Fibroblast of skin of left quadriceps (primary cell): ENCODE results near the gene RSPH10B2.
"Not testable (repeated sequence)": the region's sequence is repeated elsewhere in the genome, so short reads cannot be mapped to it uniquely, and the experiment has no call there.

Experiments
- DNase-seq, 2 experiments: peaks; one replicate each; pipeline ENCODE4 v3.0.0-alpha.2; 2013; ENCODE audit warnings: low read depth in 2 of 2

Gene RSPH10B2

DNA sequence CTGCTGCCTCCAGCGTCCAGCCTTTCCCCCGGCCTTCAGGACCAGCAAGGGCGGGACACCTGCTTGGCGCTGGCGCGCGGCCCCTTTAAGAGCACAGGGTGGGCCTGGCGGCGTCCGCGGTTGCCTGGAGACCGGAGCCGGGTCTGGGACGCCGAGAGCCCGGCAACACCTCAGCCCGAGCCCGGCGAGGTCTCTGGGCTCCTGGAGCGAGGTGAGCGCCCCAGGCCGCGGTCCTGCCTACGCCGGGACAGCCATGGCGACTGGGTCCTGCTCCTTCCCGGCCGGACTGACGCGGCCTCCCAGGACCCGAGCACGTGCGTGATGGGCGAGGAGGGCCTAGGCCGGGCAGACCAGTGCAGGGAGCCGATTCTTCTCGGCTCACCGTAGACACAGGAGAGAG, at the start of gene RSPH10B2:
RSPH10B2 (plus strand) TSS at position 140 of the 400 bp plus-strand sequence. CDS start 3,575 bp downstream, outside the sequence.
- not testable (repeated sequence) for DNase-seq

DNA sequence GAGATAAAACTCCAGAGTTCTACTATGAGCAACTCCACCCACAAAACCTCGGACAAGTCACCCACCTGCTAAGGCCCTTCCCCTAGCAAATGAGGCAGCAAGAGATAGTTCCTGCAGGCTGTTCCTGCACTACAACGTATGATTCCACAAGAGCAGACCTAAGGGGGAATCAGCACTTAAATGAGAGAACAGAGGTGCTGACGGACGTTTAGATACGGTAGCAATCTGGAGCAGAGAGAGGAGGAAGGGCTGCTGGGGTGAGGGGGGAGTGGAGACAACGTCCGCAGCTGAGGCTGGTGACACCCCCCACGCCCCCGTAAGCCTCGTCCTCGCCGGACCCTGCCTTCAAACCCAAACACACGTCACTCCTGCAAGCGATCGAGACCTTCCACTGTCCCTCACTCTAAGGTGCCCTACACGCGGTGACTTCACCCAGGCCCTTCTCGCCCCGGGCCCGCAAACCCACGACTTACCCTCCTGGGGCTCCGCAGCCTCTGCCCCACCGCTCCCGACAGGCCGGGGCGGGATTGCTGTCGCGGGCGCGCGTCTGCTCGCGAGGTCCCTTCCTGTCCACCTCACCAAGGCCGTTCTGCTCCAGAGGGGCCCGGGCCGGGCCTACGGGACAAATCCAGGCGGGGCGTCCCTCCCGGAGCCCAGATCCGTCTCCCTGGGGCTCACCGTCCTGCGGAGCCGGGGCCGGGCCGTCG, 47.8 kb upstream of the RSPH10B2 start:
- no peak for DNase-seq

DNA sequence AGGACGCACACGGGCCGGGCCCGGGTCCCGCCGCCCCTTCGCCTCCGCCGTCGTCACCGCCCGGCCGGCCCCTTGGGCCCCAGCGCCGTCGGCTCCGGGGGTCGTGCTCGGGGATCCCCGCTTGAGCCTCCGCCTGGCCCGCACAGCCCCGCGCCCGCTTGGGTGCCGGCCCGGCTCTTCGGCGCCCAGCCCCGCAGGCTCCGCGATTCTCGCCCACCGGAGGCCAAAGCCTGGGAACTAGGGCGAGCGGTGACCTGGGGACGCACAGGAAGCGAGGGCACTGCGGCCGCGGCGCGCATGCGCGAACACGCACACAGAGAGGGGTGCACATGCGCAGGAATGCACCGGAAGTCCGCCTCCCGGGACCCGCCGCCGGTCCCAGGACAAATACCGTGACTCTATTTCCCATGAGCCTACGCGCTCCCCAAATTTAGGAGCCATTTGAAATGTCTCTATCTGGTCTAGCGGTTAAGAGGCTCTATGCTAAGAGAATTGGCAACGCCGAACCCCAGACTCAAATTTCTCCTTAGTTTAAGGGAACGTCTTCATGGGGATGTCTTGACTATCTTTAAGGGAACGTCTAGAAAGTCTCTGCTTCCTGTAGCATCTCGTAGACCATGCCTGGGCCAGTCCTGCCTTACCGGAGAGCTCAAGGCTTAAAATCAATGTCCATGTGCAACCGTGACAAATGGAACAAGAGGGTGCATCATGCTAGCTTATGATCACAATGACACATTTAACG, 47.1 kb upstream of the RSPH10B2 start, which contains the start of gene ZNF12:
ZNF12 (minus strand) TSS at position 282 of the 742 bp plus-strand sequence. CDS start 1,774 bp downstream, outside the sequence.
- peak; percentile 81 to 83 for DNase-seq

DNA sequence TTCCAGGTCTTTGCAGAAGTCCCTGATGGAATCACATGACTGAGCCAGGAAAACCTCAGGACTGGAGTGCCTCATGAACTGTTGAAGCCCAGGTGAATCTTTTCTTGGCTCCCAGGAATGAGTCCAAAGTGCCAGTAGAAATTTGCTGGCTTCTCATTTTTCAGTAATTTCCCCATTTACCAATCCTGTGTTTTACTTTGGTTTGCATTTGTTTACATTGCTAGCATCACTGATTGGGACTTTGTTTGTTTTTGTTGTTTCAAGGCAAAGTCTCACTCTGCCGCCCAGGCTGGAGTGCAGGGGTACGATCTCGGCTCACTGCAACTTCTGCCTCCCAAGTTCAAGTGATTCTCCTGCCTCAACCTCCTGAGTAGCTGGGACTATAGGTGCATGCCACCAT, 45.6 kb upstream of the RSPH10B2 start:
- no peak for DNase-seq

DNA sequence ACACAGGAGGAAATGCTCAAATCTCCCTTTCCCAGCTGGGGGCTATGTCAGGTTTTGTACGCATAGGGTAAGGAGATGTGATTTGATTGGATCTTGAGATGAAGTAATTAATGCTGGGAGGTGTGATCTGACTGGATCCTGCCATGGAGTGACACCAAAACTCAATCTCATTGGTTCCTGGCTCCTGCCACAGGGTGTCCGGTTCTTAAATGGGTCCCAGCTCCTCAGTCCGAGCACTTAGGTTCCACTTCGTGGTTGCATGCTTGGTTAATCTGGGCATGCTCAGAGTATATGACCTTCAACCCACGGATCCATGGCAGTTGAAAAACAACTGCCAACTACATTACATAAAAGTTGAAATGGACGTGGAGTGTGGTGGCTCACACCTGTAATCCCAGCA, 44.1 kb upstream of the RSPH10B2 start:
- no peak for DNase-seq

DNA sequence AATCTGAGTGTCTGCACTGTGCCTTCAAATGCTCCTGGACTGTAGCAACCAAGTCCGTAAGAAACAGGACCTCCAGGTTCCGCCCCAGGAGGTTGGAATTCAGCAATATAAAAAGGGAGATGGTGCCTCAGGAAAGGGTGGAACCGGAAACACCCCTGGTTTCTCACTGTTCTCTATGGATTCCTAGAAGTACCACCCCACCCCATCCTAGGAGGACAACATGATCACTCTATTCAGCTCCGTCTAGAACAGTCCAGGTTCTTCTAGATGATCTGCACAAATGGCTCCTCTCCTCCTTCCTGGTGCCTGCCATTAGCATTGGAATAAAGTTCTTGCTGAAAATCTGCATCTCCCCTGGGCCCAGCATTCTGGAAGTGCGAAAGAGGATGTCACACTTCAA, 39.5 kb upstream of the RSPH10B2 start:
- DNase-seq, result no peak

DNA sequence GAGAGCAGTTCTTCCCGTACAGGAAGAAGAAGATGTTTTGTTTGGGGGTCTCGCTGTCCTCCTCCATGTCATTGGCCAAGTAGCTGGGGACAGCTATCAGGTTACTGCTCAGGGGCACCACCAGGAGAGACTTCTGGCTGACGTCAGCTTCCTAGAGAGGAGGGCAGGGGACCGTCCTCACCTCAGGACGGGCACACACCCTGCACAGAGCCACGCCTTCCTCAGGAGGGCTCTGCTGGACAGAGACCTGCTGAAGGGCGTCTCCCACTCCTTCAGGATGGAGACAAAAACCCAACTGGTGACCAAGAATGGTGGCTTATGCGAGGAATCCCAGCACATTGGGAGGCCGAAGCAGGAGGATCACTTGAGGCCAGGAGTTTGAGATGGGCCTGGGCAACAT, 38.0 kb upstream of the RSPH10B2 start:
- DNase-seq, result not testable (repeated sequence)

DNA sequence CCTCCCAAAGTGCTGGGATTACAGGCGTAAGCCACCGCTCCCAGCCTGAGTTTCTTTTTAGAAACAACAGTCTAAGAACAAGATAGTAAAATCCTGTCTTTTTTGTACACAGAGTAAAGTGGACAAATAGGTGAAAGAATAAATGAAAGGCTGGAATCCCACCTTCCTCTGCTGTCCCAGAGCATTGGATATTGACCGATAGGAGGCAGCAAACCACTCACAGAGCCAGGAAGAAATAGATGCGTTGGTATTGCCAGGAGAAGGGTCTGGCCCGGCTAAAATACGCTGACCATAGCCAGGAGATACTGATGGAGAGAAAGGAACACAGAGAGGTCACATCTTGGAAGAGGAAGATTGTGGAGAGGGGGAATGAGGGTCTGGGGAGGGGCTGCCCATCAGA, 35.8 kb upstream of the RSPH10B2 start:
- no peak for DNase-seq

DNA sequence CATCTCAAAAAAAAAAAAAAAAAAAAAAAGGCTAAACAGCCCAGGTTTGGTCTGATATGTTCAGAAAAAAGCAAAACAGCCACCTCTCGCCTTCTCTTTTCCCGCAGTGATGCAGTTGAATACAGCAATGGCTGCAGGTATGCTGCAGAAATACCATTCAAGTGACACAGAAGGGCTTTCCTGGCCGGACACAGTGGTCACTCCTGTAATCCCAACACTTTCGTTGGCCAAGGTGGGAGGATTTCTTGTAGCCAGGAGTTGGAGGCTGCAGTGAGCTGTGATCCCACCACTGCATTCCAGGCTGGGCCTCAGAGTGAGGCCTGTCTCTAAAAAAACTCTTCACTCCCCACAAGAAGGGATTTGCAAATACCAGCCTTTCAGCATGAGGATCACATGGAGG, 29.6 kb upstream of the RSPH10B2 start:
- not testable (repeated sequence) for DNase-seq

DNA sequence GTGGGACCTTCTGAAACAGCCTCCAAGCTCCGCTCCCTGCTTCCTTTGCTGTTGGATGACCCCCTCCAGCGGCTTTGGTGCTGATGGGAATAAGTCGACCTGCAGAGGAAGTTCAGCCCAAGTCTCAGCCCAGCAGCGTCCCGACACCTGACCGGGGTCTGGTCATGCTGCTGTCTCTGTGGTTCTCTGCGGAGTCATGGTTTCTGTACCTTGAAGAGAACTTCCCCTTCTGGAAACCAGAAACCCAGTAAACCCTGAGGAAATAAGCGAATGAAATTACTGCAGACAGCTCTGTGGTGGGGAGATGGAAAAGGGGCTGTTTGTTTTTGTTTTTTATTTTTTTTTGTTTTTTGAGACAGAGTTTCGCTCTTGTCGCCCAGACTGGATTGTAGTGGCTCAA, 28.9 kb upstream of the RSPH10B2 start:
- DNase-seq, result no peak

DNA sequence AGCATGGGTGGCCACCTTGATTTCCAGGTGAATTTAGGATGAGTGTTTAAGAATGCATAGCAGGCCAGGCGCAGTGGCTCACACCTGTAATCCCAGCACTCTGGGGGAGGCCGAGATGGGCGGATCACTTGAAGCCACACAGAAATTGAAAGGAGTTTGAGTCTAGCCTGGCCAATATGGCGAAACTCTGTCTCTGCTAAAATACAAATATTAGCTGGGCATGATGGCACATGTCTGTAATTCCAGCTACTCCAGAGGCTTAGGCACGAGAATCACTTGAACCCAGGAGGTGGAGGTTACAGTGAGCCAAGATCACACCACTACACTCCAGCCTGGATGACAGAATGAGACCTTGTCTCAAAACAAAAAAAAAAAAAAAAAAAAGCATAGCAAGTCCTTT, 27.6 kb upstream of the RSPH10B2 start:
- DNase-seq, result not testable (repeated sequence)

DNA sequence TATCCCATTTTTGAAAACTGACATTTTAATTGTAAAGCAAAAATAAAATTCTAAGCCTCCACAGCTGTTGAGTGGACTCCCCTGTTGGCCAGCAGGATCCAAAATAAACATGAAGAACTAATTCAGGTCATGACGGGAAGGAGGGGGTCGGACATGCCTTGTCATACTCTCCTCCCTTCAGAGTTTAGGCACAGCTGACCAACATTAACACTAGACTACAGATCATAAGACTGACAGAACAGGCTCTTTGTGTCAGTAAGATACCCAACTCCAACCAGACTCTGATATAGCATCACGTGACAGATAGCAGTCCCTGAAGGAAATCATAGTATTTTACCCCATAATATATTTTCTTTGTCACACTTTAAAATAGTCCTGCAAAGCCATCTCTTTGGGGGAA, 26.2 kb upstream of the RSPH10B2 start:
- DNase-seq, result no peak

DNA sequence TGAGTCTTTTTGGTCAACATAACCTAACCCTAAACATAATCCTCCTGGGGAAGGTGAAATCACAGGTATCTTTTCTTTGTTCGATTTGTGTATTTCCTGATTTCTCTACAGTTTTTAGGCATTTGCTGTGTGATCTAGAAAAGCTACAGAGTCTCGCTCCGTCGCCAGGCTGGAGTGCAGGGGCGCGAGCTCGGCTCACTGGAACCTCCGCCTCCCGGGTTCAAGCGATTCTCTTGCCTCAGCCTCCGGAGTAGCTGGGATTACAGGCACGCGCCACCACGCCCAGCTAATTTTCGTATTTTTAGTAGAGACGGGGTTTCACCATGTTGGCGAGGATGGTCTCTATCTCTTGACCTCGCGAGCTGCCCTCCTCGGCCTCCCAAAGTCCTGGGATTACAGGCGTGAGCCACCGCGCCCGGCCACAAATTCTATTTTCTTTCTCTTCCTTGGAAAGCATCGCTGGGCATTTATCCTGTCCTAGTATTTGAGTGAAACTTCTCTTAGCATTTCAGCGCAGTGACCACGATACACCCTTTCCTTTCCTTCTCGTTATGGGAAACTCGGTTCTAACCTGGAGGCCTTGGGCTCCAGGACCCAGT, 24.9 kb upstream of the RSPH10B2 start:
- not testable (repeated sequence) for DNase-seq

DNA sequence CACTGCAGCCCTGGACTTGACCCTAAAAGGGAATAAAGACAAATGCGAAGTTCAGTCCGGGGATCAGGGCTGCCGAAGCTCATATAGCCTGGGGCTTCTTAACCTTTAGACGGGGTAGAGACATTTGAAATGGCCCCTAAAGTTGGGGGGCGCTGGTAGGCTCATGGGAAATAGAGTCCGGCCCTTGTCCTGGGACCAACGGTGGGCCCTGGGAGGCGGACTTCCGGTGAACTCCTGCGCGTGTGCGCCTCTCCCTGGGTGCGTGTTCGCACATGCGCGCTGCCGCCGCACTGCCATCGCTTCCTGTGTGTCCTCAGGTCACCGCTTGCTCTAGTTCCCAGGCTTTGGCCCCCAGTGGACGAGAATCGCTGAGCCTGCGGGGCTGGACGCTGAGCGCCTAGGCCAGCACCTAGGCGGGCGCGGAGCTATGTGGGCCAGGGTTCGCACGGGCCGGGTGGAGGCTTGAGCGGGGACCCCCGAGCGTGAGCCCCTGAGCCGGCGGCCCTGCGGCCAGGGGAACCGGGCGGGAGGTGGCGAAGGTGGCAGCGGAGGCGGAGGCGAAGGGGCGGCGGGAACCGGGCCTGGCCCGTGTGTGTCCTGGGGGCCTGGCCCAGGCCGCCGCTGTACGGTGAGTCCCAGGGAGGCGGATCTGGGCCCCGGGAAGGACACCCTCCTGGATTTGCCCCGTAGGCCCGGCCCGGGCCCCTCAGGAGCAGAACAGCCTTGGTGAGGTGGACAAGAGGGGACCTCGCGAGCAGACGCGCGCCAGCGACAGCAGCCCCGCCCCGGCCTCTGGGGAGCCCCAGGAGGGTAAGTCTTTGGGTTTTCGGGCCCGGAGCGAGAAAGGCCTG, 24.2 kb upstream of the RSPH10B2 start:
- DNase-seq, result peak; percentile 76 to 78

DNA sequence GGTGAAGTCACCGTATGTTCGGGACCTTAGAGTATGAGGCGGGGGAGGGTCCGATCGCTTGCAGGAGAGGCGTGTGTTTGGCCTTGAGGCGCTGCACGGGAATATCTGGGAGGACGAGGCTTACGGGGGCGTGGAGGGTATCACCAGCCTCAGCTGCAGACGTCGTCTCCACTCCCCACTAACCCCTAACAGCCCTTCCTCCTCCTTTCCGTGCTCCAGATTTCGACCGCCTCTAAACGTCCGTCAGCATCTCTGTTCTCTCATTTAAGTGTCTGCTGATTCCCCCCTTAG, 23.6 kb upstream of the RSPH10B2 start:
- no peak for DNase-seq

DNA sequence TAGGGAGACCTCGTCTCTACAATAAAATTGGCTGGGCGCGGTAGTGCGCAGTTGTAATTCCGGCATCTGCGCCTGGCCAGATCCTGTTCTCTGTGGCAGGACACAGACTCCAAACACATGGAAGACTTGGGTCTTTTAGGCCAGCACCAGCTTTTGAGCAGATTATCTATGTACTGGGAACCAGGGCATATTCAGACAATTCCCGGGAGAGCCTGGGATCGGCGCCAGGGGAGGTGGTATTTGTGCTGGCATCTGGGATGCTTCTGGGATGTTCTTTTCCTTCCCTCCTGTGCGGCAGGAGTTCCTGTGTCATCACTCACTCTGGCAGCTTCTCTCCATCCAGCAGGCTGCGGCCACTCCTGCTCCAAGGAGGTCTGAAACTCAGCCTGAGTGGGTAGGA, 15.5 kb upstream of the RSPH10B2 start:
- not testable (repeated sequence) for DNase-seq

DNA sequence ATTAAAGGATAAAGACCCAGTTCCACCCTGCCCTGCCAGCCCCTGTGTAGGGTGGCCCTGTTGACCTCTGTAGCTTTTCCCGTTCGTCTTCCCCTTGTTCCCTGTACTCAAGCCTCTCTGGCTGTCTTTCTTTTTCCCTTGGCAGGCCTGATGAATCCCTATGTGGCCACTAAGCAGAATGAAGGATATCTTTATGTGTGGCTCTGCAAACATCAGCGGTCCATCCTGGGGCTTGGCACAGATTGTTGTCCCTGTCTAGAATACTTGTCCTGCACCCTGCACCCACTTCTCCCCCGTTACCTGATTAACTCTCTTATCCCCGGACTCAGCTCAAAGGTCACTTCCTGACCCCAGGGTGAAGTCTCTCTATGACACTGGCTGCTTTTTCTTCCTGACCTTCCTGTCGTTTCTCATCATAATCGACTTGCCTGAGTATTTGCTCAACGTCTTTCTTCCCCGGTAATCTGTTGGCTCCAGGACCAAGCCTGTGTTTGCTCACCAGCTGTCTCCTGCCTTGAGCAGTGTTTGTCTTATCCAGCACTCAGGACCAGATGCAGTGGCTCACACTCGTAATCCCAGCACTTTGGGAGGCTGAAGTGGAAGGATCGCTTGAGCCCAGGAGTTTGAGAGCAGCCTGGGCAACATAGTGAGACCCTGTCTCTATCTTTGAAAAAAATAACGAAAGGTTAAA, 9.3 kb upstream of the RSPH10B2 start:
- DNase-seq, result not testable (repeated sequence)

DNA sequence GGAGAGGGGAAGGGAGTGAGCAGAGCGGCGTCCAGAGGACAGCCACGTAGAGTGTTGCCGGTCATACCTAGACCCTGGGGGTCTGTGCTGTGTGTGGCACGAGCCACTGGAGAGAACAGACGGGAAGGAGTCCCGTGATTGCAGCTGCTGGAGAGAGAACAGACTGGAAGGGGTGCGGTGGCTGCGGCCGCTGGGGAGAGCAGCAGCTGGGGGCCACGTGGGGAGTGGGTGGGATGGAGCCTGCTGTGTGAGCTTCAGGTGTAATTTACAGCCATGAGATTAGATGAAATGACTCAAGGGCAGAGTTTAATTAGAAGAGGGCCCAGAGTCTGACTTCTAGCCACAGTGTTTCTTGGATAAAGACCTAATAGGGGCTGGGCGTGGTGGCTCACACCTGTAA, 4.6 kb upstream of the RSPH10B2 start:
- DNase-seq, result not testable (repeated sequence)

DNA sequence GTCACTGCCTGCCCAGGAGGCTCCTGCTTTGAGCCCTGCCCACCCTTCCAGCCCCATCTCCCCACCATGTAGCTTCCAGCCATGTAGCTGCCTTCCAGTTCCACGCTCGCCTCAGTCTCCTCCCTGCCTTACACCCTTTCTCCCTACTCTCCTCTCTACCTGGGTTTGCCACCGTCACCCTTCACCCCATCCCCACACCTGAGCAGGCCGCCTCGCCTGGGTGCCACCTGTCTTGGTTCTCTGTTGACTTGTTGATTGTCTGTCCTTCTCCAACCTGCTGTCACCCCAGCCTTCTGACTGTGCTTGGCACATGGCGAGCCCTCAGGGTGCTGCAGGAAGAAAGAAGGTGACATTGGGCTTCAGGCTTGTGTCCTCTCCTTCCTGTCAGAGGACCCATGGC, 3.7 kb upstream of the RSPH10B2 start:
- not testable (repeated sequence) for DNase-seq

DNA sequence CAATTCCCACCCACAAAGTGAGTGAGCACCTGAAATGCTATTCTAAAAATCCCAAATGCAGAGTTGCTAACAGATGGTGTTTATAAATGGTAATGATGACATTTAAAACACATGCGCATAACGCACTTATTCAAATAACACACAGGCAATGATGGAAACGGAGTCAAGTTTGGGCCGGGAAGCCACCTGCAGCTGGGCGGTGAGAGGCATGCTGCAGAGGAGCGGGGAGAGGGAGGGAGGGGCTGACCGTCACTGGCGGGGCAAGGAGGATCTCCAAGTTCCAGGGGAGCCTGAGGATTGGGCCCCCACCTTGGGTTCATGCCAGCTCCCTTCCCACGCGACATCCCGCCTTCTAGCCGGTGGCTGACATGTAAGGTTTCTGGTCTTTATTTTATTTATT, 7.3 kb downstream of the RSPH10B2 start:
- not testable (repeated sequence) for DNase-seq

DNA sequence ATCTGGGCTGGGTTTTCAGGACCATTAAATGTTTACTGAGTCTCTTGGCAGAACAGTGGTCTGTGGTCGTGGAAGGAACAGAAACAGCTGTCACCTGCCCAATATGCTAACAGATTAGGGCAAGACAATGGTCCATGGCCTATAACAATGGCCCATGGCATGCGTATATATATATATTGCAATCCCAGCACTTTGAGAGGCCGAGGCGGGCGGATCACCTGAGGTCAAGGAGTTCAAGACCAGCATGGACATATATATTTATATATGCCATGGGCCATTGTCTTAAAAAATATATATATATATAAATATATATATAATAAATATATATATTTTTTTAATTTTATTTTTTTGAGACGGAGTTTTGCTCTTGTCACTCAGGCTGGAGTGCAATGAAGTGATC, 27.7 kb downstream of the RSPH10B2 start:
- DNase-seq, result not testable (repeated sequence)
